ENCODE measurements around the gene UBE3A. TPM values are rescaled to one million over a fixed set of nuclear protein-coding genes. Genes with fewer than 3 reads are reported as not detected.

Gene UBE3A
- polyA plus RNA-seq, 1 of the 3 experiments (the other 2 are of a cell fraction): 9.7 TPM

DNA sequence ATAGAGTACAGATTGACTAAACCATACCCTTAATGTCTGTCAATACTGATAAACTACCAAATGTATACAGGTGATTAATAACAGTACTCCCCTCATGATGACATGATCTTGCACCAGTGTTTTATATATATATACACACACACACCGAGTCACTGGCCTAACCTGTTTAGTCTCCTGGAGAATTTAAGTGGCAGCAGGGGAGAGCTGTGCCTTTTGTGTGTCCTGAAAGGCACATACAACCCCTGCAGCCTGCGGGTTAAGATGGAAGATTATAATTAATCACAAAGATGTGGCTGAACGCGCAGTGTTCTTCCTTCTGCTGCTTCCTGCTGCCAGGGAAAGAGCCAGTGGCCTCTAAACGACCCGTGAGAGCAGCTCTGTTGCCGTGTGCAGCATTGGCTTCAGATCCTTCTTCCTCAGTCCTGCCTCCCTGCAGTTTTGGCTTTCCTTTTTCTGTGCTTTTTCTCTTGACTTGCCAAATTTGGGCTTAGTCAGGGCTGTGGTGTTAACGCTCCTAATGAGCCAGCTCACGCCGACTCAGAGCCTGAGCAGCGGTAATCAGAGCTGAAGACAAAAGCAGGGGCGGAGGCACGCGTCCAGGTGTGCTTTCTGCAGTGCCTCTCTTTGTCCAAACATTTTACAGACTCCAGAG is 42.5 kb upstream of the UBE3A start:
- H3F3A ChIP-seq (replicated peaks; ENCODE audit: insufficient read depth): no peaks in the 10 kb centered on the region
- DNase-seq: peak; percentile 36
- H3K79me2 ChIP-seq (ENCODE audit: insufficient read depth): no peaks in the 10 kb centered on the region
- POLR2A ChIA-PET: no interaction called here
- CTCF ChIA-PET: interaction anchor here (0.6 to 3.3 kb wide), 2 partner anchors 15 to 20 kb away, joined by 3 to 12 read pairs; no protein-coding TSS in a partner anchor
- H3K4me3 ChIP-seq (ENCODE audit: low read depth in 2 of 2, low read length in 1 of 2): no peak overlapping the region; a peak in 1 of 4 replicates
- WGBS (ENCODE audit: low lambda C conversion rate): 24% methylated on average over 14 of the region's 14 CpGs
- H4K20me1 ChIP-seq (ENCODE audit: insufficient read depth): no peaks in the 10 kb centered on the region
- no peak overlapping the region for H2AFZ ChIP-seq (ENCODE audit: low read depth)
- TF ChIP-seq EZH2phosphoT487 (IDR thresholded peaks at IDR 0.05; ENCODE audit: borderline replicate concordance, low read depth) (no peak), NRF1 (IDR thresholded peaks at IDR 0.05; ENCODE audit: low read depth, low read length) (no peak), POLR2AphosphoS5 (IDR thresholded peaks at IDR 0.05; ENCODE audit: low read depth, low read length) (no peak), CHD2 (IDR thresholded peaks at IDR 0.05; ENCODE audit: low read length, partially characterized antibody) (no peak), JUND (IDR thresholded peaks at IDR 0.05) (no peak), MEF2A (IDR thresholded peaks at IDR 0.05; ENCODE audit: borderline replicate concordance, low read depth) (no peak), SIN3A (IDR thresholded peaks at IDR 0.05; ENCODE audit: borderline replicate concordance, low read depth, low read length) (no peak), RCOR1 (IDR thresholded peaks at IDR 0.05; ENCODE audit: low read length) (no peak), SMC3 (IDR thresholded peaks at IDR 0.05; ENCODE audit: low read depth, low read length) (no peak)
- TF ChIP-seq, protein P1, sequence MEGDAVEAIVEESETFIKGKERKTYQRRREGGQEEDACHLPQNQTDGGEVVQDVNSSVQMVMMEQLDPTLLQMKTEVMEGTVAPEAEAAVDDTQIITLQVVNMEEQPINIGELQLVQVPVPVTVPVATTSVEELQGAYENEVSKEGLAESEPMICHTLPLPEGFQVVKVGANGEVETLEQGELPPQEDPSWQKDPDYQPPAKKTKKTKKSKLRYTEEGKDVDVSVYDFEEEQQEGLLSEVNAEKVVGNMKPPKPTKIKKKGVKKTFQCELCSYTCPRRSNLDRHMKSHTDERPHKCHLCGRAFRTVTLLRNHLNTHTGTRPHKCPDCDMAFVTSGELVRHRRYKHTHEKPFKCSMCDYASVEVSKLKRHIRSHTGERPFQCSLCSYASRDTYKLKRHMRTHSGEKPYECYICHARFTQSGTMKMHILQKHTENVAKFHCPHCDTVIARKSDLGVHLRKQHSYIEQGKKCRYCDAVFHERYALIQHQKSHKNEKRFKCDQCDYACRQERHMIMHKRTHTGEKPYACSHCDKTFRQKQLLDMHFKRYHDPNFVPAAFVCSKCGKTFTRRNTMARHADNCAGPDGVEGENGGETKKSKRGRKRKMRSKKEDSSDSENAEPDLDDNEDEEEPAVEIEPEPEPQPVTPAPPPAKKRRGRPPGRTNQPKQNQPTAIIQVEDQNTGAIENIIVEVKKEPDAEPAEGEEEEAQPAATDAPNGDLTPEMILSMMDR (IDR thresholded peaks at IDR 0.05): no peak
- TF ChIP-seq, protein P2, sequence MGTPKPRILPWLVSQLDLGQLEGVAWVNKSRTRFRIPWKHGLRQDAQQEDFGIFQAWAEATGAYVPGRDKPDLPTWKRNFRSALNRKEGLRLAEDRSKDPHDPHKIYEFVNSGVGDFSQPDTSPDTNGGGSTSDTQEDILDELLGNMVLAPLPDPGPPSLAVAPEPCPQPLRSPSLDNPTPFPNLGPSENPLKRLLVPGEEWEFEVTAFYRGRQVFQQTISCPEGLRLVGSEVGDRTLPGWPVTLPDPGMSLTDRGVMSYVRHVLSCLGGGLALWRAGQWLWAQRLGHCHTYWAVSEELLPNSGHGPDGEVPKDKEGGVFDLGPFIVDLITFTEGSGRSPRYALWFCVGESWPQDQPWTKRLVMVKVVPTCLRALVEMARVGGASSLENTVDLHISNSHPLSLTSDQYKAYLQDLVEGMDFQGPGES (IDR thresholded peaks at IDR 0.05; ENCODE audit: low read depth, low read length): no peak
- H3K9ac ChIP-seq: no peak overlapping the region
- H3K9me3 ChIP-seq: no peaks in the 10 kb centered on the region
- H3K27ac ChIP-seq (ENCODE audit: low read depth in 2 of 2, low read length in 1 of 2): peak overlapping the region in 1 of 2 experiments; percentile 36; a peak in 1 of 4 replicates
- no peaks in the 10 kb centered on the region for H3K36me3 ChIP-seq (replicated peaks in 1 of 2; ENCODE audit: control insufficient read depth in 1 of 2, insufficient read depth in 2 of 2, low read length in 1 of 2)
- H3K9me2 ChIP-seq: no peaks in the 10 kb centered on the region
- H3K4me1 ChIP-seq (ENCODE audit: control insufficient read depth in 1 of 2, insufficient read depth in 2 of 2, low read depth in 1 of 2, low read length in 1 of 2): peaks cover 0 to 9% of the 10 kb centered on the region in 2 experiments; a peak in 1 of 4 replicates
- no peaks in the 10 kb centered on the region for H3K27me3 ChIP-seq (ENCODE audit: insufficient read depth)
- H3K4me2 ChIP-seq: no peak overlapping the region

DNA sequence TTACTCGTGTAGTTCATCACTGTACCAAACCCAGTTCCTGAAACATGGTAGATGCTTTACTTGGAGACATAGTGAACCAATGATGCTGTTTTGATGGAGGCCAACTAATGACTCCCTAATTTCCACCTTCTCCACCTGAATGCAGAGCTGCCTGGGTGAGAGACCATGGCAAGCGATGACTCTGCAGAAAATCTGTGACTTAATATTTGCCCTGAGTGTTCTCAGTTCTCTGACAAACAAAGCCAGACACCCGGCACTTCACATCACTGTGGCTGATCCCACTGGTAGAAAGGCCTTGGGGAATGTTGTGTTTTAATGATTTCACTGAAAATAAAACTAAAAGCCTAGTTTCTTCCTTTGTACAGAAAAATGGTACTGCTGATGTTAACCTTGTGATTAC is 39.5 kb upstream of the UBE3A start:
- no peaks in the 10 kb centered on the region for H3K79me2 ChIP-seq (ENCODE audit: insufficient read depth)
- ChIA-PET POLR2A (no interaction called here), CTCF (no interaction called here)
- no peaks in the 10 kb centered on the region for H3K9me2 ChIP-seq
- H3K27ac ChIP-seq (ENCODE audit: low read depth in 2 of 2, low read length in 1 of 2): no peak overlapping the region
- peaks cover 0 to 9% of the 10 kb centered on the region in 2 experiments; a peak in 1 of 4 replicates for H3K4me1 ChIP-seq (ENCODE audit: control insufficient read depth in 1 of 2, insufficient read depth in 2 of 2, low read depth in 1 of 2, low read length in 1 of 2)
- no peaks in the 10 kb centered on the region for H3F3A ChIP-seq (replicated peaks; ENCODE audit: insufficient read depth)
- H2AFZ ChIP-seq (ENCODE audit: low read depth): no peak overlapping the region
- no peaks in the 10 kb centered on the region for H3K36me3 ChIP-seq (replicated peaks in 1 of 2; ENCODE audit: control insufficient read depth in 1 of 2, insufficient read depth in 2 of 2, low read length in 1 of 2)
- no peaks in the 10 kb centered on the region for H4K20me1 ChIP-seq (ENCODE audit: insufficient read depth)
- H3K27me3 ChIP-seq (ENCODE audit: insufficient read depth): no peaks in the 10 kb centered on the region
- TF ChIP-seq TCF12 (IDR thresholded peaks at IDR 0.05) (no peak), JUND (IDR thresholded peaks at IDR 0.05) (no peak), TAF1 (IDR thresholded peaks at IDR 0.05; ENCODE audit: borderline replicate concordance, low read depth, low read length) (no peak), RFX5 (IDR thresholded peaks at IDR 0.05; ENCODE audit: low read length) (no peak), NFIC (IDR thresholded peaks at IDR 0.05; ENCODE audit: borderline replicate concordance) (no peak), RAD21 (IDR thresholded peaks at IDR 0.05; ENCODE audit: low read length) (no peak)
- TF ChIP-seq, protein P1 (IDR thresholded peaks at IDR 0.05): no peak
- TF ChIP-seq, protein P3, sequence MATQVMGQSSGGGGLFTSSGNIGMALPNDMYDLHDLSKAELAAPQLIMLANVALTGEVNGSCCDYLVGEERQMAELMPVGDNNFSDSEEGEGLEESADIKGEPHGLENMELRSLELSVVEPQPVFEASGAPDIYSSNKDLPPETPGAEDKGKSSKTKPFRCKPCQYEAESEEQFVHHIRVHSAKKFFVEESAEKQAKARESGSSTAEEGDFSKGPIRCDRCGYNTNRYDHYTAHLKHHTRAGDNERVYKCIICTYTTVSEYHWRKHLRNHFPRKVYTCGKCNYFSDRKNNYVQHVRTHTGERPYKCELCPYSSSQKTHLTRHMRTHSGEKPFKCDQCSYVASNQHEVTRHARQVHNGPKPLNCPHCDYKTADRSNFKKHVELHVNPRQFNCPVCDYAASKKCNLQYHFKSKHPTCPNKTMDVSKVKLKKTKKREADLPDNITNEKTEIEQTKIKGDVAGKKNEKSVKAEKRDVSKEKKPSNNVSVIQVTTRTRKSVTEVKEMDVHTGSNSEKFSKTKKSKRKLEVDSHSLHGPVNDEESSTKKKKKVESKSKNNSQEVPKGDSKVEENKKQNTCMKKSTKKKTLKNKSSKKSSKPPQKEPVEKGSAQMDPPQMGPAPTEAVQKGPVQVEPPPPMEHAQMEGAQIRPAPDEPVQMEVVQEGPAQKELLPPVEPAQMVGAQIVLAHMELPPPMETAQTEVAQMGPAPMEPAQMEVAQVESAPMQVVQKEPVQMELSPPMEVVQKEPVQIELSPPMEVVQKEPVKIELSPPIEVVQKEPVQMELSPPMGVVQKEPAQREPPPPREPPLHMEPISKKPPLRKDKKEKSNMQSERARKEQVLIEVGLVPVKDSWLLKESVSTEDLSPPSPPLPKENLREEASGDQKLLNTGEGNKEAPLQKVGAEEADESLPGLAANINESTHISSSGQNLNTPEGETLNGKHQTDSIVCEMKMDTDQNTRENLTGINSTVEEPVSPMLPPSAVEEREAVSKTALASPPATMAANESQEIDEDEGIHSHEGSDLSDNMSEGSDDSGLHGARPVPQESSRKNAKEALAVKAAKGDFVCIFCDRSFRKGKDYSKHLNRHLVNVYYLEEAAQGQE (IDR thresholded peaks at IDR 0.05; ENCODE audit: low read depth, low read length): no peak
- WGBS (ENCODE audit: low lambda C conversion rate): 45% methylated on average over 3 of the region's 3 CpGs
- no peak overlapping the region for H3K4me2 ChIP-seq
- no peak overlapping the region for H3K9ac ChIP-seq
- H3K9me3 ChIP-seq: no peaks in the 10 kb centered on the region
- no peak overlapping the region for H3K4me3 ChIP-seq (ENCODE audit: low read depth in 2 of 2, low read length in 1 of 2)
- DNase-seq: no peak

Measured in SK-N-SH (cell line).